Skeletal muscle satellite cell (primary cell): ENCODE data around the gene SEPTIN10.
"Not testable (repeated sequence)": the region's sequence is repeated elsewhere in the genome, so short reads cannot be mapped to it uniquely, and the experiment has no call there.

Experiments
- H3K27me3 ChIP-seq: 2 replicates; pipeline ENCODE4 v1.7.0; 2013; ENCODE audit warnings: low read length; ENCODE audit not compliant: control insufficient read depth, insufficient read depth
- H3K36me3 ChIP-seq: 2 replicates; pipeline ENCODE4 v1.7.0; 2013; ENCODE audit warnings: mild to moderate bottlenecking, control low read depth, low read length; ENCODE audit not compliant: insufficient read depth
- H3K4me1 ChIP-seq: 2 replicates; pipeline ENCODE4 v1.7.0; 2013; ENCODE audit warnings: low read length; ENCODE audit not compliant: control insufficient read depth, insufficient read depth
- H3K4me2 ChIP-seq: 2 replicates; pipeline ENCODE4 v1.7.0; 2013; ENCODE audit warnings: mild to moderate bottlenecking, low read length
- H3K4me3 ChIP-seq: 2 replicates; pipeline ENCODE4 v1.7.0; 2013; ENCODE audit warnings: low read length
- H3K9ac ChIP-seq: 2 replicates; pipeline ENCODE4 v1.7.0; 2013; ENCODE audit warnings: mild to moderate bottlenecking, low read depth, low read length, moderate library complexity
- H3K9me3 ChIP-seq: replicated peaks from 2 replicates; pipeline ENCODE4 v1.7.0; 2013; ENCODE audit warnings: mild to moderate bottlenecking, control low read depth, low read length

Gene SEPTIN10

GRCh38 chr2:109630441-109631430, 17.0 kb upstream of the SEPTIN10 start:
- Histone ChIP-seq H3K9ac (no peak overlapping the region), H3K36me3 (no peaks in the 10 kb centered on the region), H3K4me2 (no peak overlapping the region), H3K4me3 (no peak overlapping the region), H3K27me3 (peaks cover 29% of the 10 kb centered on the region), H3K9me3 (no peaks in the 10 kb centered on the region), H3K4me1 (no peaks in the 10 kb centered on the region)

- no peaks in the 10 kb centered on the region for H3K4me1 ChIP-seq
- H3K4me2 ChIP-seq, result no peak overlapping the region
- H3K9me3 ChIP-seq, result no peaks in the 10 kb centered on the region
- no peaks in the 10 kb centered on the region for H3K36me3 ChIP-seq
- H3K9ac ChIP-seq, result no peak overlapping the region
- H3K4me3 ChIP-seq, result no peak overlapping the region
- peaks cover 27% of the 10 kb centered on the region for H3K27me3 ChIP-seq
Observed at GRCh38 chr2:109629867-109630266, 16.1 kb upstream of the SEPTIN10 start.

- not testable (repeated sequence) for H3K4me1 ChIP-seq, H3K9ac ChIP-seq, H3K9me3 ChIP-seq, H3K36me3 ChIP-seq, H3K4me3 ChIP-seq, H3K4me2 ChIP-seq
- H3K27me3 ChIP-seq, result peaks cover 35% of the 10 kb centered on the region
Observed at GRCh38 chr2:109628321-109628720, 14.6 kb upstream of the SEPTIN10 start.

- H3K27me3 ChIP-seq, result peaks cover 41% of the 10 kb centered on the region
- H3K36me3 ChIP-seq, result no peaks in the 10 kb centered on the region
- H3K4me2 ChIP-seq, result no peak overlapping the region
Observed at GRCh38 chr2:109624339-109624738, 10.6 kb upstream of the SEPTIN10 start.

GRCh38 chr2:109623923-109624322, 10.2 kb upstream of the SEPTIN10 start:
- H3K4me1 ChIP-seq, result no peaks in the 10 kb centered on the region
- H3K4me3 ChIP-seq, result no peak overlapping the region
- H3K9me3 ChIP-seq, result no peaks in the 10 kb centered on the region

More at GRCh38 chr2:109624339-109624738, 10.6 kb upstream of the SEPTIN10 start:
- Histone ChIP-seq H3K4me3 (no peak overlapping the region), H3K4me1 (no peaks in the 10 kb centered on the region), H3K9me3 (no peaks in the 10 kb centered on the region), H3K9ac (no peak overlapping the region)

GRCh38 chr2:109623297-109623696, 9.5 kb upstream of the SEPTIN10 start:
- H3K9ac ChIP-seq, result no peak overlapping the region

More at GRCh38 chr2:109623923-109624322, 10.2 kb upstream of the SEPTIN10 start:
- Histone ChIP-seq H3K9ac (no peak overlapping the region), H3K4me2 (no peak overlapping the region), H3K27me3 (peaks cover 41% of the 10 kb centered on the region), H3K36me3 (no peaks in the 10 kb centered on the region)

GRCh38 chr2:109619032-109619615, 5.4 kb upstream of the SEPTIN10 start:
- Histone ChIP-seq H3K36me3 (no peaks in the 10 kb centered on the region), H3K4me3 (no peak overlapping the region), H3K9ac (no peak overlapping the region), H3K4me1 (peaks cover 13% of the 10 kb centered on the region), H3K4me2 (no peak overlapping the region), H3K9me3 (no peaks in the 10 kb centered on the region), H3K27me3 (peaks cover 14% of the 10 kb centered on the region)

More at GRCh38 chr2:109623297-109623696, 9.5 kb upstream of the SEPTIN10 start:
- Histone ChIP-seq H3K27me3 (peaks cover 41% of the 10 kb centered on the region), H3K9me3 (no peaks in the 10 kb centered on the region), H3K36me3 (no peaks in the 10 kb centered on the region), H3K4me3 (no peak overlapping the region), H3K4me2 (no peak overlapping the region), H3K4me1 (no peaks in the 10 kb centered on the region)

- Histone ChIP-seq H3K27me3 (no peaks in the 10 kb centered on the region), H3K4me3 (no peak overlapping the region), H3K4me2 (peak overlapping the region; percentile 82), H3K9me3 (no peaks in the 10 kb centered on the region), H3K9ac (no peak overlapping the region), H3K36me3 (no peaks in the 10 kb centered on the region), H3K4me1 (peaks cover 25% of the 10 kb centered on the region)
Observed at GRCh38 chr2:109616184-109616583, 2.4 kb upstream of the SEPTIN10 start.

GRCh38 chr2:109615637-109616144, 1.9 kb upstream of the SEPTIN10 start:
- H3K9ac ChIP-seq, result no peak overlapping the region
- no peaks in the 10 kb centered on the region for H3K9me3 ChIP-seq
- peaks cover 26% of the 10 kb centered on the region for H3K4me1 ChIP-seq
- H3K4me2 ChIP-seq, result peak overlapping the region; percentile 82
- H3K27me3 ChIP-seq, result no peaks in the 10 kb centered on the region
- H3K36me3 ChIP-seq, result no peaks in the 10 kb centered on the region
- no peak overlapping the region for H3K4me3 ChIP-seq

GRCh38 chr2:109614715-109615636, 1.2 kb upstream of the SEPTIN10 start:
- peak overlapping the region; percentile 94 for H3K9ac ChIP-seq
- peak overlapping the region; percentile 87 for H3K4me3 ChIP-seq
- H3K27me3 ChIP-seq, result no peaks in the 10 kb centered on the region
- H3K4me1 ChIP-seq, result peaks cover 27% of the 10 kb centered on the region
- no peaks in the 10 kb centered on the region for H3K36me3 ChIP-seq
- peak overlapping the region; percentile 82 for H3K4me2 ChIP-seq
- no peaks in the 10 kb centered on the region for H3K9me3 ChIP-seq
